ENCODE measurements around the gene BABAM2.

GRCh38 chr2:28364610-28365009 lies 474.1 kb downstream of the BABAM2 start:
- no peak for TF ChIP-seq CTCF (IDR thresholded peaks at IDR 0.05; ENCODE audit: insufficient read depth, low read depth, low read length)
- TF ChIP-seq EZH2 (IDR thresholded peaks at IDR 0.05; ENCODE audit: insufficient read depth, low read length) = no peak
